Uterus (tissue), 4 donors: Measurements from ENCODE around the gene PDIA6. TPM values are rescaled to one million over a fixed set of nuclear protein-coding genes. Genes with fewer than 3 reads are reported as not detected.
"Not testable (repeated sequence)": the region's sequence is repeated elsewhere in the genome, so short reads cannot be mapped to it uniquely, and the experiment has no call there.

Experiments used
- DNase-seq, 2 donors: peaks; one replicate each; pipeline ENCODE4 v3.0.0-alpha.2; 2019 to 2020
- H3K27ac ChIP-seq, 2 donors: fragments of 200-600 bp; sonication (generic); 1 replicate in 1 of 2; 2 replicates in 1 of 2; pipeline ENCODE4 v1.5.1; 2016 to 2018
- H3K27me3 ChIP-seq, 2 donors: fragments of 200-600 bp; sonication (generic); one replicate each; pipeline ENCODE4 v1.5.1; 2018 to 2019; ENCODE audit warnings: control low read depth in 1 of 2
- H3K36me3 ChIP-seq, 2 donors: fragments of 200-600 bp; sonication (generic); one replicate each; pipeline ENCODE4 v1.5.1; 2019; ENCODE audit warnings: control low read depth in 1 of 2
- H3K4me1 ChIP-seq, 2 donors: fragments of 200-600 bp; sonication (generic); one replicate each; pipeline ENCODE4 v1.5.1; 2018 to 2019; ENCODE audit warnings: control low read depth in 1 of 2
- H3K4me3 ChIP-seq, 2 donors: fragments of 200-600 bp; sonication (generic); 1 replicate in 1 of 2; 2 replicates in 1 of 2; pipeline ENCODE4 v1.5.1; 2018 to 2019; ENCODE audit warnings: mild to moderate bottlenecking in 1 of 2
- H3K9me3 ChIP-seq, 2 donors: fragments of 200-600 bp; sonication (generic); one replicate each; pipeline ENCODE4 v1.5.1; 2019; ENCODE audit warnings: control low read depth in 1 of 2
- CTCF ChIP-seq, 4 experiments: fragments of 200-600 bp in 2 of 4; fragments of 450-650 bp in 2 of 4; sonication (generic) in 2 of 4; IDR thresholded peaks; one replicate each; pipeline ENCODE4 v1.5.1; 2016 to 2019; ENCODE audit warnings: antibody characterized with exemption in 4 of 4, mild to moderate bottlenecking in 2 of 4, moderate library complexity in 1 of 4
- POLR2A ChIP-seq, 2 donors: fragments of 450-650 bp; IDR thresholded peaks; one replicate each; pipeline ENCODE4 v1.6.1; 2016; ENCODE audit warnings: antibody characterized with exemption in 2 of 2, mild to moderate bottlenecking in 1 of 2, moderate library complexity in 1 of 2
- intact Hi-C: fragments of 100-400 bp; cut with DNase I; formaldehyde crosslinking; loops from one replicate; pipeline ENCODE4 v1.15.1; 2023; ENCODE audit warnings: low total_unique reads
- total RNA-seq, 4 donors: library from RNA; depleted of rRNA in 3 of 4; stranded (reverse); fragments of >200 nt in 3 of 4; gene quantifications; one replicate each; pipeline versions ENCODE4 v1.1.0 to v1.2.4, GENCODE V29; 2014 to 2023
- donor health status: DM: yes; HTN: yes; CAD: no.

The PDIA6 gene
- total RNA-seq, 4 donors from 2014 or later = 53.0 to 257 (median 89.0) TPM

DNA sequence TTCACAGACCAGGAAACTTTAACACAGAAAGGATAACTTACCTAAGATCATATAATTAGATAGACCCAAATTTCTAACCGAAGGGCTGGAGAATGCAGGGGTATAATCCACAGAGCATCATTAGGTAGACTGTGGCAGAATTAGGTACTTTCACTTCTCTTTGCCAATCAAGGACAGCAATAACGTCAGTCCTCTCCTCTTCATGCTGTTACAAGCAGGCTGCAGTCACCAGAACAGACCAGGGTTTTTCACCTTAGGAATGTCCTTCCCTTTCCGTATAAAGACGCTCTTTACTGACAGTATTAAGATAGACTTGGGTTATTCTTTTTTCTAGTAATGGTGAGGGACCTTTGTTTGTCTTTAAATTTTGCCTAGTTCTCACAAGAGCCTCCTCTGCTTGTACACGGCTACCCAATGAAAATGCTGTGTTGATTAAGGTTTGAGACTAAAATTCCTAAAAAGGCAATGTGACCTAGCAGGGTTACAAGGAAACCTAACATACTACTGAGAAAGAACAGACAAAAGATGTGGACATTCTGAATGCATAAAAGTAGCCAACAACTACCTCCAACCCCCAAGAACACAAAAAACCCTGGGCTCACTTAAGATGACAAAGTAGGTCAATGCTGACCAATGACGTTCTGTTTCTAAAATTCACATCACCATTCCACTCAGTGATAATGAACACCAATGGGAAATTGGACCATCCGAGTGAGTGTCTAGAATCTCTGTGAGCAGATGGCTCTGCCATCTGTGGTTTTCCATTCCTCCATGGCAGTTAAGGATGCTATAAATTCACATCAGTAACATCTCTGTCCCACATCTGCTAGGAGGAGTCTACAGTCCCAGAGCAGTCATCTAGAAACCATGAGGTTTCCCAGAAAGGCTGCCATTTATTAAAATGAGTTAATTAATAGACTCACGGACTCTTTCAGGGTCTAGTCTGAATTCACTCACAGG lies 2.1 kb downstream of the PDIA6 start:
- TF ChIP-seq CTCF (IDR thresholded peaks at IDR 0.05) (no peak), POLR2A (IDR thresholded peaks at IDR 0.05) (no peak)
- Histone ChIP-seq H3K4me1 (no peaks in the 10 kb centered on the region), H3K36me3 (no peaks in the 10 kb centered on the region), H3K27ac (peak overlapping the region in 1 of 2 donors; percentile 11), H3K27me3 (no peaks in the 10 kb centered on the region), H3K4me3 (peak overlapping the region in 1 of 2 donors; percentile 61), H3K9me3 (no peaks in the 10 kb centered on the region)
- intact Hi-C loops = no loop called here
- no peak for DNase-seq

GRCh38 chr2:10806543-10806942 lies 6.0 kb downstream of the PDIA6 start:
- Histone ChIP-seq H3K9me3 (no peaks in the 10 kb centered on the region), H3K4me3 (no peak overlapping the region), H3K27me3 (no peaks in the 10 kb centered on the region), H3K27ac (no peak overlapping the region), H3K4me1 (no peaks in the 10 kb centered on the region), H3K36me3 (no peaks in the 10 kb centered on the region)
- intact Hi-C loops = no loop called here
- no peak for DNase-seq
- TF ChIP-seq POLR2A (IDR thresholded peaks at IDR 0.05) = no peak
- TF ChIP-seq CTCF (IDR thresholded peaks at IDR 0.05) = no peak

- H3K36me3 ChIP-seq, intact Hi-C loops, H3K27ac ChIP-seq, H3K4me1 ChIP-seq, H3K27me3 ChIP-seq, H3K4me3 ChIP-seq, H3K9me3 ChIP-seq, DNase-seq: not testable (repeated sequence)
These were observed 6.6 kb downstream of the PDIA6 start for GRCh38 chr2:10805990-10806389.

DNA sequence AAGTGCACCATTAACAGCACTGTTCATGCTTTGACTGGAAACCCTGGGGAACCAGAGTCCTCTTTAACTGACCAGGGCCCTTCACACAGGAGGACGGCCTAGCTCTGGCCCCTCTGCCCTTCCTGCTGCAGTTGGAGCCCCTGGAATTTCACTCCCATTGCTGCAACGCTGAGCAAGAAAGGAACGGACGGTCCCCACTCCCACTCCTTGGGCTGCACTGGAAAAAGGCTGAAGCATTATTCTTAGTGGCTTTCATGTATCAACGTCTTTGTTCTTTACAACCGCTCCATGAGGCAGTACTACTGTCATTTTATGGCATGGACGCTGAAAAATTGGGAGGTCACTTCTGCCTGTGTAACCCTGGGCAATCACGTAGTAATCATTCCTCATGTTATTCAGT lies 9.9 kb downstream of the PDIA6 start:
- H3K4me3 ChIP-seq = no peak overlapping the region
- TF ChIP-seq POLR2A (IDR thresholded peaks at IDR 0.05) (no peak), CTCF (IDR thresholded peaks at IDR 0.05) (no peak)
- H3K27ac ChIP-seq = no peak overlapping the region
- no peaks in the 10 kb centered on the region for H3K36me3 ChIP-seq
- H3K9me3 ChIP-seq = no peaks in the 10 kb centered on the region
- no peaks in the 10 kb centered on the region for H3K4me1 ChIP-seq
- no peaks in the 10 kb centered on the region for H3K27me3 ChIP-seq
- no peak for DNase-seq
- intact Hi-C loops = no loop called here

DNA sequence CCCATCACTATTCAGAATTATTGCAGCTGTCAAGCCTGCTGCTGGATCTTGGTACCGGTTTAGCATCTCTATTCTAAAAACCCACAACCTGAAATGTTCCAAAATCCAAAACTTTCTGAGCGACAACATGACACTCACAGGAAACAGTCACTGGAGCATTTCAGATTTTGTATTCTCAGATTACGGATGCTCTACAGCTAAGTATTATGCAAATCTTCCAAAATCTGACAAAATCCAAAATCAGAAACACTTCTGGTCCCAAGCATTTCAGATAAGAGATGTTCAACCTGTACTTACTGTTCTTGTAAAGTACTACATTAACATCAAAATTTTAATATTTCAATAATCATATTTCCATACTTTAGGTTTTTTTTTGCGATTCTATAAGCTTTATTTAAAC lies 12.4 kb downstream of the PDIA6 start:
- H3K4me3 ChIP-seq = no peak overlapping the region
- no peaks in the 10 kb centered on the region for H3K9me3 ChIP-seq
- no peak for DNase-seq
- no peak overlapping the region for H3K27ac ChIP-seq
- H3K4me1 ChIP-seq = no peaks in the 10 kb centered on the region
- no peaks in the 10 kb centered on the region for H3K27me3 ChIP-seq
- intact Hi-C loops = no loop called here
- H3K36me3 ChIP-seq = no peaks in the 10 kb centered on the region
- TF ChIP-seq POLR2A (IDR thresholded peaks at IDR 0.05) = no peak

DNA sequence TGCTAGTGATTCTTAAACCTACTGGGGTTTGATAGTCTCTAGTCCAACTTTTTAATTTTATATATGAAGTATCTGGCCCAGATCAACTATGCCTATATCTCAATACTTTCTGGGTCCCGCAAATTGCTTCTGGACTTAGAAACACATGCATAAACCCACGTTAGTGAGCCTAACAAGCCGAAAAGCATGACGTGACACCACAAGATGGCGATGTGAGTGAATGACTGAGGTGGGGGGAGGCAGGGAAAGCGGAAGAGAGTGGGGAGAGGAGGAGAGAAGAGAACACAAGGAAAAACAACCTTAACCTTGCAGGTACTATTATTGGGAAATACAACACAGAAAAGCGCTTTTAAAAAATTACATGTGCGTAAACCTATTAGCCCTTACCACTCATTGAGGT lies 13.8 kb downstream of the PDIA6 start:
- H3K9me3 ChIP-seq = no peaks in the 10 kb centered on the region
- H3K27ac ChIP-seq = no peak overlapping the region
- TF ChIP-seq CTCF (IDR thresholded peaks at IDR 0.05) (no peak), POLR2A (IDR thresholded peaks at IDR 0.05) (no peak)
- no peak for DNase-seq
- intact Hi-C loops = no loop called here
- H3K36me3 ChIP-seq = no peaks in the 10 kb centered on the region
- no peaks in the 10 kb centered on the region for H3K27me3 ChIP-seq
- no peak overlapping the region for H3K4me3 ChIP-seq
- H3K4me1 ChIP-seq = no peaks in the 10 kb centered on the region
